ENCODE measurements around the gene GPR75.
"Not testable (repeated sequence)": the region's sequence is repeated elsewhere in the genome, so short reads cannot be mapped to it uniquely, and the experiment has no call there.

Gene GPR75

GRCh38 chr2:53848062-53848461 lies 11.7 kb downstream of the GPR75 start:
- DNase-seq (ENCODE audit: insufficient read length) (no peak), FAIRE-seq (no peak)
- TF ChIP-seq POLR2A (IDR thresholded peaks at IDR 0.05; ENCODE audit: low read depth, low read length) (no peak), TAF1 (IDR thresholded peaks at IDR 0.05; ENCODE audit: borderline replicate concordance, low read depth, low read length) (no peak), POLR2AphosphoS5 (IDR thresholded peaks at IDR 0.05; ENCODE audit: low read depth, low read length) (no peak)

DNA sequence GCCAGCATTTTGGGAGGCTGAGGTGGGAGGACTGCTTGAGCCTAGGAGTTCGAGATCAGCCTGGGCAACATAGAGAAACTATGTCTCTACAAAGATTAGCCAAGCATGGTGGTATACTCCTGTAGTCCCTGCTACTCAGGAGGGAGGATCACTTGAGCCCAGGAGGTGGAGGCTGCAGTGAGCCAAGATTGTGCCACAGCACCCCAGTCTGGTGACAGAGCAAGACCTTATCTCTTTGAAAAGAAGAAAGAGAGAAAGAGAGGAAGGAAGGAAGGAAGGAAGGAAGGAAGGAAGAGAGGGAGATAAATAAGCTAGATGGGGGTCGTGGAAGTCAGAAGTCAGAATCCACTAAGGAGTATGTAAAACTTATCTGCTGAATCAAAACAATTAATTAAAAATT lies 16.2 kb downstream of the GPR75 start:
- TF ChIP-seq POLR2AphosphoS5 (IDR thresholded peaks at IDR 0.05; ENCODE audit: low read depth, low read length) (no peak), TAF1 (IDR thresholded peaks at IDR 0.05; ENCODE audit: borderline replicate concordance, low read depth, low read length) (no peak), POLR2A (IDR thresholded peaks at IDR 0.05; ENCODE audit: low read depth, low read length) (no peak)
- DNase-seq (ENCODE audit: insufficient read length), result no peak
- no peak for FAIRE-seq

GRCh38 chr2:53842891-53843290 lies 16.9 kb downstream of the GPR75 start:
- FAIRE-seq, result no peak
- no peak for DNase-seq (ENCODE audit: insufficient read length)
- TF ChIP-seq POLR2AphosphoS5 (IDR thresholded peaks at IDR 0.05; ENCODE audit: low read depth, low read length) (no peak), TAF1 (IDR thresholded peaks at IDR 0.05; ENCODE audit: borderline replicate concordance, low read depth, low read length) (no peak), POLR2A (IDR thresholded peaks at IDR 0.05; ENCODE audit: low read depth, low read length) (no peak)

- not testable (repeated sequence) for DNase-seq (ENCODE audit: insufficient read length); FAIRE-seq
These were observed 18.1 kb downstream of the GPR75 start for GRCh38 chr2:53841651-53842050.

- FAIRE-seq (no peak), DNase-seq (ENCODE audit: insufficient read length) (no peak)
- TF ChIP-seq POLR2AphosphoS5 (IDR thresholded peaks at IDR 0.05; ENCODE audit: low read depth, low read length) (no peak), TAF1 (IDR thresholded peaks at IDR 0.05; ENCODE audit: borderline replicate concordance, low read depth, low read length) (no peak), POLR2A (IDR thresholded peaks at IDR 0.05; ENCODE audit: low read depth, low read length) (no peak)
These were observed 19.2 kb downstream of the GPR75 start for GRCh38 chr2:53840580-53840979.

- DNase-seq (ENCODE audit: insufficient read length); FAIRE-seq: not testable (repeated sequence)
These were observed 29.8 kb downstream of the GPR75 start for GRCh38 chr2:53829980-53830290.

DNA sequence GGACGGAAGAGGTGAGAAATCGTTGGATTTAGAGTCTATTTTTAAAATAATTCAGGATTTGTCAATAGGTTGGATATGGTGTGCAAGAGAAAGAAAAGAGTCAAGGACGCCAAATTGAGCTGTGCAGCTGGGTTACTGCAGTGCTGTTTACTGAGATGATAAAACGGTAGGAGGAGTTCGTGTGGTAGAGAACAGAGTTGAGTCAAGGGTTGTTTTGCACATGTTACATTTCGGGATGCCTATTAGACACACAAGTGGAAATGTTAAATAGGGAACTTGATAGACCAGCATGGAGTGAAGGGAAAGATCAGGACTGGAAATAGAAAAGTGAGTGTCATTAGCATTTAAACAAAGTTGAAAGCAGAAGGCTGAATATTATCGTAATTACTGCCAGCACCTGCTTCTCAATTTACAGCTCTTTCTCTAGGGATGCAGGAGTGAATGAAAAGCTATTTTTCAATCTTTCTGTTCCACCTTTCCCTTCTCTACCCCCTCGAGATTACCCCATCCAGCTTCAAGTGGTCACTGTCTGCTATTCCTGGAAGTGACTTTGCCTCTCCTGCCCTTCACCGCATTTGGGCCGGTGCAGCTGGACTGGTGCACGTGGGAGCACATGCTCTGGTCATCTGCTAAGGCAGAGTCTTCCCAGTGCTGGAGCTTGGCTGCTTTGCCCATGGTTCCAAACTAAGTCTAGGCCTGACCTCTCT lies 30.3 kb downstream of the GPR75 start:
- TF ChIP-seq TAF1 (IDR thresholded peaks at IDR 0.05; ENCODE audit: borderline replicate concordance, low read depth, low read length) (no peak), POLR2AphosphoS5 (IDR thresholded peaks at IDR 0.05; ENCODE audit: low read depth, low read length) (no peak), POLR2A (IDR thresholded peaks at IDR 0.05; ENCODE audit: low read depth, low read length) (no peak)
- no peak for DNase-seq (ENCODE audit: insufficient read length)

GRCh38 chr2:53828331-53828730 lies 31.4 kb downstream of the GPR75 start:
- no peak for TF ChIP-seq POLR2AphosphoS5 (IDR thresholded peaks at IDR 0.05; ENCODE audit: low read depth, low read length)
- TF ChIP-seq POLR2A (IDR thresholded peaks at IDR 0.05; ENCODE audit: low read depth, low read length), result no peak
- TF ChIP-seq TAF1 (IDR thresholded peaks at IDR 0.05; ENCODE audit: borderline replicate concordance, low read depth, low read length), result no peak
- DNase-seq (ENCODE audit: insufficient read length) (no peak), FAIRE-seq (no peak)

More for the DNA sequence above, 30.3 kb downstream of the GPR75 start:
- no peak for FAIRE-seq

DNA sequence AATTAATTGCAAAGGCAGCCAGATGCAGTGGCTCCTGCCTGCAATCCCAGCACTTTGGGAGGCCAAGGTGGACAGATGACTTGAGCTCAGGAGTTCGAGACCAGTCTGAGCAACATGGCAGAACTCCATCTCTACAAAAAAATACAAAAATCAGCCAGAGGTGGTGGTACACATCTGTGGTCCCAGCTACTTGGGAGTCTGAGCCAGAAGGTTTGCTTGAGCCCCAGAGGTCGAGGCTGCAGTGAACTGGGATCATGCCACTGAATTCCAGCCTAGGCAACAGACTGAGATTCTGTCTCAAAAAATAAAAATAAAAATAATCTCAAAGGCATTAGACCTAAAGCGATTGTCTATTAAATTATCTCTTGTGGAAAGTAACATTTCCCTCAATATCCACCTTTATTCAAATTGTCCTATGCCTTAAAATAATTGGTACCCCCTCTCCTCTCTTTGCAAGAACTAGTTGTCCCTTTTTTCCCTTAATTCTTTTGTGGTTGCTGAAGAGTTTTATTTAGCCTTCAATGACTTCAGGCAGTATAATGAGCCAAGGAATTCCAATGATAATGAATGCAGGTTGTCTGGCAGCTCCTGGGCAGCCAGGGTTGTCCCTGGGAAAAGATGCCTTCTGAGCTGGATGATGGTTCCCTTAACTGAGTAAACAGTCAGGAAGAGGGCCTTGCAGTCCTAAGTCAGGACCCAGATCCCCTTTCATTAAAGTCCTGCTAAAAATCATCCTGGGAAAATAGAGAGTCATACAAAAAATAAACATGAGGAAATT lies 32.2 kb downstream of the GPR75 start:
- TF ChIP-seq POLR2A (IDR thresholded peaks at IDR 0.05; ENCODE audit: low read depth, low read length) (no peak), POLR2AphosphoS5 (IDR thresholded peaks at IDR 0.05; ENCODE audit: low read depth, low read length) (no peak), TAF1 (IDR thresholded peaks at IDR 0.05; ENCODE audit: borderline replicate concordance, low read depth, low read length) (no peak)
- FAIRE-seq (no peak), DNase-seq (ENCODE audit: insufficient read length) (no peak)

GRCh38 chr2:53826587-53827397 lies 33.0 kb downstream of the GPR75 start:
- FAIRE-seq (no peak), DNase-seq (ENCODE audit: insufficient read length) (no peak)
- TF ChIP-seq TAF1 (IDR thresholded peaks at IDR 0.05; ENCODE audit: borderline replicate concordance, low read depth, low read length), result no peak
- TF ChIP-seq POLR2A (IDR thresholded peaks at IDR 0.05; ENCODE audit: low read depth, low read length), result no peak
- no peak for TF ChIP-seq POLR2AphosphoS5 (IDR thresholded peaks at IDR 0.05; ENCODE audit: low read depth, low read length)

DNA sequence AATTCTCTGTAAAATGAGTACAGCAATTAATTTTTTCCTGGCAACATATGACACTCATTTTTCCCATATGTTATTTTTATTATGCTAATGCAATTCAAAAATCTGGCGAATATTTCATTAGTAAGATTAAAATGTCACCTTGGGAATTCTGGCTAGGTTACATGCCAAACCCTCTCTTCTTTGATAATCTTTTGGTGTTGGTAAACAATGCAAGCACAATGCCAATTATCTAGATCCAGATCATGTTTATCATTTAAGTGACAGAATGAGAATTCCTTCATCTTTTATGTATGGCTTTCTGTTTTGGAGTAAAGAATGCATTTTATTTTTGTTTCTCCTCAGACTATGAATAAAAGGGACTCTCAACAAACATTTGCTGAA lies 33.7 kb downstream of the GPR75 start:
- FAIRE-seq, result no peak
- no peak for DNase-seq (ENCODE audit: insufficient read length)
- no peak for TF ChIP-seq POLR2AphosphoS5 (IDR thresholded peaks at IDR 0.05; ENCODE audit: low read depth, low read length)
- TF ChIP-seq POLR2A (IDR thresholded peaks at IDR 0.05; ENCODE audit: low read depth, low read length), result no peak
- no peak for TF ChIP-seq TAF1 (IDR thresholded peaks at IDR 0.05; ENCODE audit: borderline replicate concordance, low read depth, low read length)

- DNase-seq (ENCODE audit: insufficient read length); FAIRE-seq: not testable (repeated sequence)
These were observed 36.1 kb downstream of the GPR75 start for GRCh38 chr2:53823639-53824038.

Data from GM12892 (cell line).